GM18511 (cell line): Measurements from ENCODE around the gene DCBLD2.
"Not testable (repeated sequence)": the region's sequence is repeated elsewhere in the genome, so short reads cannot be mapped to it uniquely, and the experiment has no call there.

ENCODE experiments used
- ATAC-seq: cut with Tn5 transposase; IDR thresholded peaks from one replicate; pipeline ENCODE4 v1.9.1; 2021; ENCODE audit warnings: mild to moderate bottlenecking, moderate library complexity; ENCODE audit not compliant: unreplicated experiment

The DCBLD2 gene

DNA sequence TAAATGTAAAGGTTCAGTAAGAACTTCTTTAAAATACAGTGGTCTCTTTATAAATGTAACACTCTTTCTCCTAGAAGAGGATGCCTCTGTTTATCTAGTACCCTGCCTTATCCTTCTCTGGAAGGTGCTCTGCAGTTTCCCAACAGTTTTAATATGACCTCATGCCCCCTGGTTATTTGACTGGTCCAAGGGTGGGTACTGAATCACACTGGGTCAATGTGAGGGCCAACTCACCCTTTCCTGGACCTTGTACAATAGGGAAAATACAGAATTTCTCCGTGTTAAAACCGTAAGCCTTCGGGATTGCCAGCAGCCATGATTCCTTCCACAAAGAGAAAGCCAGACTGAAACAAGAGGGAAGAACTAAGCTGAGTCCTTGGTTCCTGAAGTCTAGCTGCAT, 9.2 kb downstream of the DCBLD2 start:
- no peak for ATAC-seq

DNA sequence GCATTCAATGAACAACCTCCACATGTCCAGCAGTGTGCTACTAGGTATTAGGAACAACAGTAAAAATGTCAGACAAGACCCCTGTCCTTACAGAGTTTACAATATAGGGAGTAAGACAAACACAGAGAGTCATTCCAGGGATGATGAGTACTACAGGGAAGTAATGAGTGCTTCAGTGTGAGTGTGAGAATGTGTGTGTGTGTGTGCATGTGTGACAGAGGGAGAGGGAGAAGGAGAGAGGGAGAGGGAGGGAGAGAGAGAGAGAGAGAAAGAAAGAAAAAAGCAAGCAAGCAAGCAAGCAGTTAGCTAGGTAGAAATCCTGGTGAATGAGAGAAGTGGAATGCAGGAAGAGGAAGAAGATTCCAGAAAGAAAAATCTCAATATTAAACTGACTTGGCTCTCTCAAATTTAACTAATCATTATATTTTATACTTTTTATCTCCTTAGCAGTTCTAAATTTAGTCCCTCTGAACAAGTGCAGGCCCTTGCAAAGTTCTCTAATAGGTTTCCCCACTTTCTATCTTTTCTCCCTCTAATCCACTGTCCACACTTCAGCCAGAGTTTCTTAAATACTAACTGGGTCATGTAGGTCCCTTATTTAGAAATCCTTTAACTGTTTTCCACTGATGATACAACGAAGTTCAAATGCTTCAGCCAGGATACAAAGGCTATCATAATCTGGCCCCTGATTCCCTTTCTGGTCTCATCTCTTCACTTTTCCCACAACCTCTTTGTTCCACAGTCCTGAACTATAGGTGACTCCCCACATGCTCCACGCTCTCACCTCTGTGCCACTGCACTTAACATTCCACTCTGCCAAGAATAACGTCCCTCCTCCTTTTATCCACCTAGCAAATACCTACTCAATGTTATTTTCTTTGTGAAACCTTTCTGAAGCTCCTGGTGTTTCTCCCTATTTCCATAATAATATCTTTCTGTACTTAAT, 10.3 kb downstream of the DCBLD2 start:
- ATAC-seq = no peak

DNA sequence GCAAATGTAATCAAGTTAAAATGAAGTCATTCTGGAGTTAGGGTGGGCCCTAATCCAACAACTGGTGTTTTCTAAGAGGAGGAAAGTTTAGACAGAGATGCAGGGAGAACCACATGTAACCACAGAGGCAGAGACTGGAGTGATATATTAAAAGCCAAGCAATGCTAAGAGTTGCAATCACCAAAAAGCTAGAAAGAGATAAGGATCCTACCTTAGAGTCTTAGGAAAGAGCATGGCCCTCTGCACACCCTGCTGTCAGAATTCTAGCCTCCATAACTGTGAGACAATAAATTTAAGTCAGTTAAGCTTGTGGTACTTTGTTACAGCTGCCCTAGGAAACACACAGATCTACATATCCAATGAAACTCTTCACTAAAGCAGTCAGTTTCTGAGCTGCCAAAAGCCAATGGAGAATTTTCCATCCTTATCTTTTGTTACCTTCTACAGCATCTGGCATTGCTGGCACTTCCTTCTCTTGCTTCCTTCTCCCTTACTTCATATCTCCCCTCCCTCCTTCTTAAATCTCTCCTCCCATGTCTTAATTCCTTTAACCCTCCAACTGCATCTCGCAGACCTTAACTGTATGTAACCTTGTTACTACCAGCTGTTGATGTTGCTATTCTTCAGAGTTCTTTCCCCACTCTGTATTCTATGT, 11.2 kb downstream of the DCBLD2 start:
- ATAC-seq = no peak

DNA sequence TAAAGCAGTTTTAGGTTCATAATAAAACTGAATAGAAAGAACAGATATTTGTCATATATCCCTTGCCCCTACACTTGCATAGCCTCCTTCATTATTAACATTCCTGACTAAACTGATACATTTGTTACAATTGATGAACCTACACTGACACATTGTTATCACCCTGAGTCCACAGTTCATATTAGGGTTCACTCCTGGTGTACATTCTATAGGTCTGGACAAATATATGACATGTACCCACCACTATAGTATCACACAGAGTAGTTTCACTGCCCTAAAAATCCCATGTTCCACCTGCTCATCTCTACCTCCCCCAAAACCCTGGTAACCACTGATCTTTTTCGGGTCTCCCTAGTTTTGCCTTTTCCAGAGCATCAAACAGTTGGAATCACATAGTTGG, 13.8 kb downstream of the DCBLD2 start:
- no peak for ATAC-seq

DNA sequence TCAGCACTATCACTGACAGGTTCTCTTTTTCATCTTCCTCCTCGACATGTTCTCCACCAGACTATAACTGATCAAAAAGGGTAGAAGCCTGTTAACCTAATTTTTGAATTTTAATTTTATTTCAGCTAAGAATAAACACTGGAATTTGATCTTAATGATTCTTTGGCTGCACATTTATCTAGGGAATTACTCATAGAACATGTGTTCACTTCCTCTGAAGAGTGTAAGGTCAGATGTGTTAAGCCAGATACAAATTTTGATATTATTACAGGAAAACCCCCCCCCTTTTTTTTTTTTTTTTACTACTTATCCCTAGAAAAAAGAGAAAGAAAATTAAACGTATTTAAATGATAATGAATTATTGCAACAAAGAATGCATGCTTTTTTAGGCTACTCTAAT, 15.0 kb downstream of the DCBLD2 start:
- no peak for ATAC-seq

DNA sequence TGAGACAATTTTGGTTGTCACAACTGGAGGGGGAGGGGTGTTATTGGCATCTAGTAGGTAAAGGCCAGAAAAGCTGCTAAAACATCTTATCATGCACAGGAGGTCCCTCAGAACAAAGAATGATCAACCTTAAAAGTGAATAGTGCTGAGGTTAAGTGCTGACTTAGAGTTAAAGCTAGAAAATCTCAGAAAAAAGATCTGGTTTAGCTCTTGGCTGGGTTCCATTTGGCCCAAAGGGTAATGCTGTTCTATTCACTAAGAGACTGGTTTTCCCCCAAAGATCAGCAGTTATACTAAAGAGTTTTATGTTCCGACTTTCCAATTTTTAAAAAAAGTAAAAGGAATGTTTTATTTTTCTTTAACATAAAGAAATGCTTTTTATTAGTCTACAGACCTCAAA, 15.6 kb downstream of the DCBLD2 start:
- no peak for ATAC-seq

DNA sequence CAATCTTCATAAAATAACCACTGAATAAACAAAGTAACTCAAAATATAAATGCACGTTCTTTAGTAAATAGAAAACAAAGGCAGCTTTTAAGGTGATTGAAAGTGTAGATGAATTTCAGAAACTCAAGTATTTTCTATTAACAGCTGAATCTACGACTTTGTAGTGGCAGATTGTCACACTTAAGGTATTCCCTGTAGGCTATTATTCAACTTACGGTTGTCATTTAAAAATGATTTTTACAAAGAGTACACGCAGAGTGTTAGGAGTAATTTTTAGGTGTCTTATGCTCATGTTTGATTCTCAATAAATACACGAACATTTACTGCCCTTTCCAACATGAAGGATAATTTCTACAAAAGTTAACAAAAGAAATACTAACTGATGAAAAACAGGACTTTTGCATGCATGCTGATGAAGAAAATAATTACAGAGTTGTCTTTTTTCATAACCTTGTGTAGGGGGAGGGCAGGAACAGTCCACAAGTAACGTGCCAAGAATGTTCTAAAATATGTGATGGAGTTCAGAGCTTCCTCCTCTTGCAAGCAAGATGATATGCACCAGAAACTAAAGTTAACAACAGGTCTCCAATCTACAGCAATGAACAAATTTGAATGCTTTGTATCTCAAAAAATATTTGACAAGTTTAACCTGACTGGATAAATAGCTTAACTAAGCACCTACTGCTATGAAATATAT, 16.7 kb downstream of the DCBLD2 start:
- ATAC-seq = no peak

DNA sequence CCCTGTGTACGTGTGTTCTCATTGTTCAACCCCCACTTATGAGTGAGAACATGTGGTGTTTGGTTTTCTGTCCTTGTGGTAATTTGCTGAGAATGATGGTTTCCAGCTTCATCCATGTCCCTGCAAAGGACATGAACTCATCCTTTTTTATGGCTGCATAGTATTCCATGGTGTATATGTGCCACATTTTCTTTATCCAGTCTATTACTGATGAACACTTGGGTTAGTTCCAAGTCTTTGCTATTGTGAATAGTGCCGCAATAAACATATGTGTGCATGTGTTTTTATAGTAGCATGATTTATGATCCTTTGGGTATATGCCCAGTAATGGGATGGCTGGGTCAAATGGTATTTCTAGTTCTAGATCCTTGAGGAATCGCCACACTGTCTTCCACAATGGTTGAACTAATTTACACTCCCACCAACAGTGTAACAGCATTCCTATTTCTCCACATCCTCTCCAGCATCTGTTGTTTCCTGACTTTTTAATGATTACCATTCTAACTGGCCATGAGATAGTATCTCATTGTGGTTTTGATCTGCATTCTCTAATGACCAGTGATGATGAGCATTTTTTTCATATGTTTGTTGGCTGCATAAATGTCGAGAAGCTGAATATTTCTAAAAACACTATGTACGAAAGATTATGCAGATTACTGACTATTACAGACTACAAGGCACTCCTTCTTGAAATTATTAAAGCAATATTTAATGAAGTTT, 18.7 kb downstream of the DCBLD2 start:
- not testable (repeated sequence) for ATAC-seq

DNA sequence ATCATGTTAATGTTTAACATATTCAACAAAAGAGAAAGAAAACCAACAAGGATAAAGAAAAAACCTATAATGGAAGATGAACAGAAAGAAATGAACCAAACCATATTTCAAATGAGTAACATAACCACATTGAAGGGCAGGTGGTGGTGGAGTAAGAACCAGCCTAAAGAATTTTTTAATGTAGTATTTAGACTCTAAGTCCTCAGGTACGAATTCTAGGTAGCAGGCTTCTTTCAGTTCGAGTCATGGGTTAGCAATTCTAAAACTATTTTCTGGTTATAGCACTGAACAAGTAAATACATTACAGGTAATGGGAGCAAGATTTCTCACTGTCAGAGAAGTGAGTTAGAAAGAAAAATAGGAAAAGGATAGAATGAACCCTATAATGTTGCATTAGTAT, 24.4 kb downstream of the DCBLD2 start:
- ATAC-seq = peak; percentile 45

DNA sequence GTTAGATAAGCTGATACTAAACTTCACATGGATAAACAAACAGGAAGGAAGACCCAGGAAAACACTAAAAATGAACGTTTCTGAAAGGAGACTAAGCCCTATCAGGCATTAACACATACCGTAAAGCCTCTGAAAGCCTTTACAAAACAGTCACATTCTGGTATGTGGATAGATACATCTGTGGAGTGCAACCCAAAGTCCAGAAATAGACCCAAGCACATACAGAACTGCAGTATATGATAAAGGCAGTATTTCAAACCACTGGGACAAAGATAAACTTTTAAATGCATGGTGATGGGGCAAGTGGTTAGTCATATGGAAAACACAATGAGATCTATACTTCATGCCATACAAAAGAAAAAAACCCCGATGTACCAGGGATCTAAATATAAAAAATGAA, 26.0 kb downstream of the DCBLD2 start:
- no peak for ATAC-seq

DNA sequence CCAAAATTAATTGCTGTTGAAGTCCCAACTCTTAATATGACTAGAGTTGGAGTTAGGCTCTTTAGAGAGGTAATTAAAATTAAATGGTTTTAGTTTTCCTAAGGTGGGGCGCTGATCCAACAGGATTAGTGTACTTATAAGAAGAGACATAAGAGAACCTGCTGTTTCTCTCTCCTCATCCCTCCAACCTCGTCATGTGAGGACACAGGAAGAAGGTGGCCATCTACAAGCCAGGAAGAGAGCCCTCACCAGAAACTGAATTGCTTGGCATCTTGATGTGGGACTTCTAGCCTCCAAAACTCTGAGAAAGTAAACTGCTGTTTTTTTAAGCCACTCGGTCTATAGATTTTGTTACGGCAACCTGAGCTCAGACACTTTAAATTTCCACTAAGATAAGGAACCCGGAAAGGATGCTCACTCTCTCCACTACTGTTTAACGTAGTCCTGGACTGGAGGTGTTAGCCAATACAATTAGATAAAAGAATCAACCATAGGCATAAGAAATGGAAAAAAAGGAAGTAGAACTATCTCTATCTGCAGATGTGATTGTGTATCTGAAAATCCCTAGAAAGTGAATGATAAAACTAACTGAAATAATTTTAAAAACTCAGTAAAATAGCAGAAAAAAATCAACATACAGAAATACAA, 26.8 kb downstream of the DCBLD2 start:
- no peak for ATAC-seq

DNA sequence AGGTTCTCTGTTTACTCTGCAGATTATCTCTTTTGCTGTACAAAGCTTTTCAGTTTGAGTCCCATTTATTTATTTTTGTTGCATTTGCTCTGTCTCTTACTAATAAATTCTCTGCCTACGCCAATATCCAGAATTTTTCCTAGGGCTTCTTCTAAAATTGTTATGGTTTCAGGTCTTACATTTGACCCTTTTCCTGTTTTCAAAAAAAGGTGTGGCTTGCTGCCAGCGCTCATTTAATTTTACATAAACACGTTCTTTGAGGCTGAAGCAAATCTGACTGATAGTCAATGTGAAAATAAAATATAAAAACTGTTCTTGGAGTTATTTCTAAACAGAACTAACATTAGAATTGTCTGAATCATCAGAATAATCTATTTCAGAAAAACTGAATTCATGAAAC, 32.1 kb downstream of the DCBLD2 start:
- no peak for ATAC-seq

DNA sequence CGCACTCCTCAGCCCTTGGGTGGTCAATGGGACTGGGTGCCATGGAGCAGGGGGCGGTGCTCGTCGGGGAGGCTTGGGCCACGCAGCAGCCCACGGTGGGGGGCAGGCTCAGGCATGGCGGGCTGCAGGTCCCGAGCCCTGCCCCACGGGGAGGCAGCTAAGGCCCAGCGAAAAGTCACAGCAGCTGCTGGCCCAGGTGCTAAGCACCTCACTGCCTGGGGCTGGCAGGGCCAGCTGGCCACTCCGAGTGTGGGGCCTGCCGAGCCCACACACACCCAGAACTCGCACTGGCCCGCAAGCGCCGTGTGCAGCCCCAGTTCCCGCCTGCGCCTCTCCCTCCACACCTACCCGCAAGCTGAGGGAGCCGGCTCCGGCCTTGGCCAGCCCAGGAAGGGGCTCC, 43.5 kb downstream of the DCBLD2 start:
- ATAC-seq = not testable (repeated sequence)

DNA sequence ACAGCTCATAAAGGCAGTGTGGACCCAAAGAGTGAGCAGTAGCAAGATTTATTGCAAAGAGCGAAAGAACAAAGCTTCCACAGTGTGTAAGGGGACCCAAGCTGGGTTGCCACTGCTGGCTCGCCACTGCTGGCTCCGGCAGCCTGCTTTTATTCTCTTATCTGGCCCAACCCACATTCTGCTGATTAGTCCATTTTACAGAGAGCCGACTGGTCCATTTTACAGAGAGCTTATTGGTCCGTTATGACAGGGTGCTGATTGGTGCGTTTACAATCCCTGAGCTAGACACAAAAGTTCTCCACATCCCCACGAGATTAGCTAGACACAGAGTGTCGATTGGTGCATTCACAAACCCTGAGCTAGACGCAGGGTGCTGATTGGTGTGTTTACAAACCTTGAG, 44.2 kb downstream of the DCBLD2 start:
- not testable (repeated sequence) for ATAC-seq

DNA sequence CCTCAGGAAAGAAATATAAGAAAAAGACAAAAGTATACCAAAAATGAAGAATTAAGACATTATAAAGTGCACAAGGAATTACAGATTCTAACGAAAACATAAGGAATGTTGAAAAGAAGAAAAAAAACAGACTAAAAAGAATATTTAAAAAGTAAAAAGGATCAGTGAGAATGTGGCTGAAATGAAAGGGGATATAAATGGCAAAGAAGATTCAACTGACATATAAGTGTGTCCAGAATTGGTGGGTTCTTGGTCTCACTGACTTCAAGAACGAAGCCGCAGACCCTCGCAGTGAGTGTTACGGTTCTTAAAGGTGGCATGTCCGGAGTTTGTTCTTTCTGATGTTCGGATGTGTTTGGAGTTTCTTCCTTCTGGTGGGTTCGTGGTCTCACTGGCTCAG, 44.8 kb downstream of the DCBLD2 start:
- no peak for ATAC-seq

DNA sequence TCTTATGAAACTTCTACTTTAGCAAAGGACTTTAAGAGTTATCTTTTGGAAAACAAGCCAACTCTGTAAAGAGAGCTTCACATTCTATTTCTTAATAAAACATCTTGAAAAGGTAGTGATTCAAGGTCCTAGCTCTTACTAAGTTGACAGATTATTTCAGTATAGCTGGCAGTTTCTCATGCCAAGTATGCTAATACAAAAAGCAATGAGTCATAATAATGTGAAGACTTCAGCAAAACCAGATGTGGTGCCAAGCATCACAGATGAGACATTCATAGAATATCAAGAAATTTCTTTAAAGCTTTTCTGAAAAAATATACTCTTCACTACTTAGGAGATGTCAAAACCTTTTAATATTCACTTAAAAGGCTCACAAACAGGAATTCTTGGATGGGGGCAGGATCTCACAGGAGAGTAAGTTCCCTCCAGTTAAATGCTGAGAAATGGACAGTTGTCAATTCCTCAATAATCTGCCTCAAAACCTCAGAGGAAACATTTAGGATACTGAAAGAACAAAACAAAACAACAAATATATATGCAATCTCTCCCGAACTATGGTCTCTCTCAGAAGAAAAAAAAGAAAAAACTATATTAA, 45.6 kb downstream of the DCBLD2 start:
- no peak for ATAC-seq

DNA sequence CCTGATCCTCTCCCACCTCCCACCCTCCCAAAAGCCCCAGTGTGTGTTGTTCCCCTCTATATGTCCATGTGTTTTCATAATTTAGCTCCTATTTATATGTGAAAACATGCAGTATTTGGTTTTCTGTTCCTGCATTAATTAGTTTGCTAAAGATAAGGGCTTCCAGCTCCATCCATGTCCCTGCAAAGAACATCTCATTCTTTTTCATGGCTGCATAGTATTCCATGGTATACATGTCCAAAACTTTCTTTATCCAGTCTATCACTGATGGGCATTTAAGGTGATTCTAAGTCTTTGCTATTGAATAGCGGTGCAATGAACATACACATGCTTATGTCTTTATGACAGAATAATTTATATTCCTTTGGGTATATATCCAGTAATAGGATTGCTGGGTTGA, 53.4 kb downstream of the DCBLD2 start:
- ATAC-seq = no peak

DNA sequence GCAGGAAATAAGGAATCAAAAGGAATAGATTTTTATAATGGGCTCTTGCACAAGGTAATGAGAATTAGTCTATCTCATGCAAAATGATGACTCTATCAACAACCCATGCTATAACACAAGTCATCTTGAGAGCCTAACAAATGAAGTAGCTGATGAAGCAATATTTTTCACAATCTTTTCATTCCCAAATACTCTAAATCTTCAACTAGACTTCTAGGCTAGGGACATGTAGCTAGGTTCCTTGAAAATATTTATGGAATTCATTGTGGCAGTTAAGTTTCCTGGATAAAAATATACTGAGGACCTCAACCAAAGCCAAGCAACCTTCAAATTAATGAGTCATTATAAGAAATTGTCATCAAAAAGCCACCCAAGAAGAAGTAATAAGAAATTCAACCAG, 55.4 kb downstream of the DCBLD2 start:
- no peak for ATAC-seq

DNA sequence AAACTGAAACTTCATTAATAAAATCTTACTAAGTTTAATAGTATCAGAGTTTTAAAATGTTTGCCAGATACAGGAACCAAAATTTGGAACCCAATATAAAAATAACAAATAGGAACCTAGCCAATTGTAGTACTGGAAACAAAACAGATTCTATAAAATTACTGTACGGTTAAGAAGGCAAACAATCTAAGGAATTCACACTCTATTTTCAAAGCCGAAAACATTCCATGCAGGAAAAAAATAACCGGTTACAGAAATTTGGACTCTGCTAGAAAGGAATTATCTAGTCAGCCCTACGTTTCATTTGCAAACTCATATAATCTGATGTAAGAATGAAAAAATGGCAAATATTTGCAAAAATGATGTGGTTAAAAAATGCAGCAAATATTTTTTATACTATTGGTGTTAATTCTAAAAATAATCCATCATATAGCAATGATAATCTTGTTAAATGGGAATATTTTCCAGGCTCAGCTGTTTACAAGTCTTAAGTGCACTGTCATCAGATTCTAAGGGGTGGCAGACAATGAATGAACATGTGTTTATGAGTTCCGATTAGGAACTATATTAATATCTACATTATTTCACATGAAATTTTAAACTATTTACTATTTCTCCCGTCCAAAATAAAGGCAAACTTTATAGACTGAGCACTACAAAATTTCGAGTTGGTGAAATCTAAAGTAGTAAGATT, 58.1 kb downstream of the DCBLD2 start:
- ATAC-seq = no peak

DNA sequence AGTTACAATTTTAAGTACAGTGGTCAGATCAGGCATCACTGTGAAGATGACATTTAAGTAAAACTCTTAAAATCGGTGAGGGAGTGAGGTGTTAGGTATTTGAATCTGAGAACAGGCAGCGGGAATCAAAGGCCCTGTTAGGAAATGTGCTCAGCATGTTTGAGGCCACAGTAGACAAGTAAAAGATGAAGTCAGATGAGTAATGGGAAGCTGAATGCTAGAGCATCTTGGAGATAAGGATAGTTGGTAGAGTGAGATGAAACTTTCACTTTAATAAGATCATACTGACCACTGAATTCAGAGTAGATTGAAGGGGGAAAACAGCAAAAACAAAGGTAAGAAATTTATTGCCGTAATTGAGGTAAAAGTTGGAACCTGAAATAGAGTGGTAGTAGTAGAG, 61.6 kb downstream of the DCBLD2 start:
- ATAC-seq = no peak
